HCT116 (cell line): Measurements from ENCODE around the gene CCDC63. TPM values are rescaled to one million over a fixed set of nuclear protein-coding genes. Genes with fewer than 3 reads are reported as not detected.
A peak's percentile ranks its signal among the peaks of the same experiment; 100 is the strongest.

Source experiments
- ATAC-seq: fragments of 200-7000 bp; cut with Tn5 transposase; 2 replicates; pipeline ENCODE4 v1.9.1; 2020; ENCODE audit warnings: mild to moderate bottlenecking, moderate library complexity
- BruUV-seq: library from RNA; stranded (reverse); fragments of 400-500 nt; replicated peaks from 2 replicates; lab custom pipeline; 2021; lab: Mats Ljungman, UMichigan
- CTCF ChIA-PET: fragments of 300-600 bp; sonication (Branson Sonifier 250); formaldehyde crosslinking; loops from one replicate; lab custom pipeline; 2021; ENCODE audit warnings: antibody characterized with exemption; lab: Charles Lee
- POLR2A ChIA-PET: fragments of 300-600, 350-600 bp; sonication (Branson Sonifier 250); formaldehyde crosslinking; loops from one replicate; lab custom pipeline; 2021; ENCODE audit warnings: antibody characterized with exemption; lab: Charles Lee
- RAD21 ChIA-PET, 2 experiments: fragments of 300-600 bp; sonication (Branson Sonifier 250); formaldehyde crosslinking; loops; one replicate each; lab custom pipeline; 2023; ENCODE audit warnings: low total read pairs in 2 of 2; ENCODE audit not compliant: uncharacterized antibody in 2 of 2, unreplicated experiment in 2 of 2, low non-redundant PET in 1 of 2; lab: Charles Lee
- DNase-seq: peaks from one replicate; pipeline ENCODE4 v3.0.0-alpha.2; 2010; ENCODE audit warnings: low read depth, low spot score
- H2AFZ ChIP-seq: fragments of 200-600 bp; shearing (Covaris generic), sonication (generic); 2 replicates; pipeline ENCODE4 v1.6.1; 2017; ENCODE audit warnings: low read depth, mixed run types, mixed read lengths, antibody characterized with exemption, low read length; ENCODE audit not compliant: poor library complexity, severe bottlenecking
- H3K27ac ChIP-seq: 2 replicates; pipeline ENCODE4 v1.5.1; 2012; ENCODE audit warnings: low read depth, low read length
- H3K27me3 ChIP-seq: fragments of 200-600 bp; sonication (generic); 2 replicates; pipeline ENCODE4 v1.6.1; 2016; ENCODE audit warnings: mixed run types, low read length, mixed read lengths; ENCODE audit not compliant: insufficient read depth
- H3K36me3 ChIP-seq, 2 experiments: fragments of 200-500 bp in 1 of 2; fragments of 200-600 bp in 1 of 2; sonication (Bioruptor generic) in 1 of 2; sonication (generic) in 1 of 2; 2 replicates each; pipeline versions ENCODE4 v1.5.1 to v1.6.1; 2014 to 2016; ENCODE audit warnings: low read length in 2 of 2, inconsistent platforms in 1 of 2, mixed read lengths in 1 of 2, mixed run types in 1 of 2; ENCODE audit not compliant: insufficient read depth in 2 of 2, control insufficient read depth in 1 of 2
- H3K4me1 ChIP-seq, 2 experiments: fragments of 200-600 bp in 1 of 2; sonication (generic) in 1 of 2; 2 replicates each; pipeline versions ENCODE4 v1.5.1 to v1.6.1; 2012 to 2017; ENCODE audit warnings: low read length in 2 of 2, inconsistent platforms in 1 of 2, mild to moderate bottlenecking in 1 of 2, mixed read lengths in 1 of 2, mixed run types in 1 of 2, moderate library complexity in 1 of 2; ENCODE audit not compliant: insufficient read depth in 2 of 2, control insufficient read depth in 1 of 2
- H3K4me2 ChIP-seq: fragments of 200-600 bp; sonication (generic); 2 replicates; pipeline ENCODE4 v1.6.1; 2017; ENCODE audit warnings: mixed run types, low read length, mixed read lengths
- H3K4me3 ChIP-seq, 2 experiments: fragments of 200-600 bp in 1 of 2; sonication (generic) in 1 of 2; replicated peaks in 1 of 2; 2 replicates each; pipeline ENCODE4 v1.5.1; 2011 to 2016; ENCODE audit warnings: low read length in 2 of 2, control low read depth in 1 of 2, low read depth in 1 of 2, mild to moderate bottlenecking in 1 of 2, mixed read lengths in 1 of 2, mixed run types in 1 of 2
- H3K79me2 ChIP-seq: fragments of 200-600 bp; sonication (generic); 2 replicates; pipeline ENCODE4 v1.6.1; 2017; ENCODE audit warnings: mild to moderate bottlenecking, mixed run types, low read length, moderate library complexity, mixed read lengths; ENCODE audit not compliant: insufficient read depth
- H3K9ac ChIP-seq: fragments of 200-600 bp; sonication (generic); 2 replicates; pipeline ENCODE4 v1.6.1; 2016; ENCODE audit warnings: low read length, mixed read lengths
- H3K9me2 ChIP-seq: fragments of 200-600 bp; sonication (generic), shearing (Covaris generic); 2 replicates; pipeline ENCODE4 v1.6.1; 2017; ENCODE audit warnings: mixed run types, mild to moderate bottlenecking, moderate library complexity; ENCODE audit not compliant: insufficient read depth
- H3K9me3 ChIP-seq, 2 experiments: fragments of 200-500 bp in 1 of 2; fragments of 200-600 bp in 1 of 2; sonication (Bioruptor generic) in 1 of 2; sonication (generic) in 1 of 2; 2 replicates each; pipeline ENCODE4 v1.6.1; 2014 to 2017; ENCODE audit warnings: low read length in 2 of 2, mixed read lengths in 2 of 2, inconsistent platforms in 1 of 2, low read depth in 1 of 2, mild to moderate bottlenecking in 1 of 2, mixed run types in 1 of 2, moderate library complexity in 1 of 2; ENCODE audit not compliant: control insufficient read depth in 1 of 2, insufficient read depth in 1 of 2
- H4K20me1 ChIP-seq: fragments of 200-600 bp; sonication (generic), shearing (Covaris generic); 2 replicates; pipeline ENCODE4 v1.6.1; 2017; ENCODE audit warnings: mixed run types, mild to moderate bottlenecking, moderate library complexity; ENCODE audit not compliant: insufficient read depth
- CBX3 ChIP-seq: IDR thresholded peaks from 2 replicates; pipeline ENCODE4 v1.6.1; 2012; ENCODE audit warnings: low read depth
- CTCF ChIP-seq, 3 experiments: fragments of 200-600 bp in 1 of 3; sonication (generic) in 1 of 3; IDR thresholded peaks in 2 of 3; conservative IDR thresholded peaks in 1 of 3; 2 replicates each; pipeline ENCODE4 v1.5.1; 2012 to 2017; ENCODE audit warnings: low read depth in 2 of 3, low read length in 2 of 3, antibody characterized with exemption in 1 of 3, borderline replicate concordance in 1 of 3, control low read depth in 1 of 3, mild to moderate bottlenecking in 1 of 3, mixed read lengths in 1 of 3, mixed run types in 1 of 3, moderate library complexity in 1 of 3; ENCODE audit not compliant: insufficient read depth in 1 of 3
- EGR1 ChIP-seq: IDR thresholded peaks from 2 replicates; pipeline ENCODE4 v1.6.1; 2012; ENCODE audit warnings: low read depth
- EZH2phosphoT487 ChIP-seq: fragments of 200-600 bp; IDR thresholded peaks from 2 replicates; pipeline ENCODE4 v1.6.1; 2018; ENCODE audit warnings: antibody characterized with exemption, borderline replicate concordance
- JUND ChIP-seq: IDR thresholded peaks from 2 replicates; pipeline ENCODE4 v1.6.1; 2012
- POLR2A ChIP-seq: IDR thresholded peaks from 2 replicates; pipeline ENCODE4 v1.7.0; 2011; ENCODE audit warnings: borderline replicate concordance; ENCODE audit not compliant: insufficient read depth, insufficient read length; ENCODE audit errors: extremely low read depth
- POLR2AphosphoS5 ChIP-seq: IDR thresholded peaks from 2 replicates; pipeline ENCODE4 v1.6.1; 2011; ENCODE audit warnings: mild to moderate bottlenecking, low read depth, low read length, moderate library complexity
- YY1 ChIP-seq: IDR thresholded peaks from 2 replicates; pipeline ENCODE4 v1.6.1; 2011; ENCODE audit warnings: low read length, low read depth, moderate library complexity, mild to moderate bottlenecking; ENCODE audit not compliant: insufficient replicate concordance; ENCODE audit errors: extremely low read depth
- ZBTB33 ChIP-seq: IDR thresholded peaks from 2 replicates; pipeline ENCODE4 v1.6.1; 2011; ENCODE audit warnings: mild to moderate bottlenecking, low read length, moderate library complexity; ENCODE audit not compliant: insufficient replicate concordance; ENCODE audit errors: extremely low read depth
- ZFX ChIP-seq: fragments of 450-650 bp; IDR thresholded peaks from 2 replicates; pipeline ENCODE4 v1.6.1; 2017
- ZNF274 ChIP-seq: fragments of 200-500 bp; sonication (Bioruptor generic); IDR thresholded peaks from 2 replicates; pipeline ENCODE4 v1.6.1; 2014; ENCODE audit warnings: mild to moderate bottlenecking, low read depth, low read length, inconsistent platforms
- intact Hi-C: fragments of 100-400 bp; cut with micrococcal nuclease; formaldehyde crosslinking; loops from 2 replicates; pipeline ENCODE4 v1.10.0; 2022
- total RNA-seq: library from RNA; stranded (reverse); gene quantifications from one replicate; pipeline ENCODE4 v1.2.1, GENCODE V29; 2021; ENCODE audit not compliant: unreplicated experiment

The CCDC63 gene
- total RNA-seq, 1 experiment from 2014 or later: 0.47 TPM

- ATAC-seq: no peak
Measured at GRCh38 chr12:110888256-110888991, 41.6 kb downstream of the CCDC63 start.

GRCh38 chr12:110889361-110889760, 42.6 kb downstream of the CCDC63 start:
- no TSS peak for BruUV-seq
- Histone ChIP-seq H3K27me3 (no peaks in the 10 kb centered on the region), H3K27ac (no peak overlapping the region), H3K4me3 (no peak overlapping the region), H3K36me3 (no peaks in the 10 kb centered on the region)
- ATAC-seq (no peak), DNase-seq (no peak)
- POLR2A ChIA-PET: no interaction called here
- no peak for TF ChIP-seq EZH2phosphoT487
- no peak for TF ChIP-seq POLR2A
- TF ChIP-seq EGR1: no peak
- TF ChIP-seq CBX3: no peak
- no peak for TF ChIP-seq POLR2AphosphoS5
- no peak for TF ChIP-seq ZNF274
- TF ChIP-seq ZFX: no peak
- no peak for TF ChIP-seq ZBTB33
- no peak for TF ChIP-seq CTCF (IDR thresholded peaks at IDR 0.05 in 2 of 3, conservative IDR thresholded peaks at IDR 0.05 in 1 of 3; ENCODE audit: borderline replicate concordance in 1 of 3, insufficient read depth in 1 of 3, low read depth in 2 of 3, low read length in 2 of 3)
- TF ChIP-seq, all 23 proteins: peak for 0
- intact Hi-C loops: loop anchor here (2.0 to 10.0 kb wide), 4 partner anchors 63 to 437 kb away; partner anchors contain the start of gene ARPC3
- Histone ChIP-seq H2AFZ (no peak overlapping the region), H3K9me2 (no peaks in the 10 kb centered on the region), H3K9ac (no peak overlapping the region), H3K4me1 (peaks cover 0 to 21% of the 10 kb centered on the region in 2 experiments; a peak in 2 of 4 replicates), H3K4me2 (no peak overlapping the region), H4K20me1 (no peaks in the 10 kb centered on the region), H3K79me2 (no peaks in the 10 kb centered on the region), H3K9me3 (no peaks in the 10 kb centered on the region)
- ChIA-PET RAD21 (no interaction called here), CTCF (no interaction called here)

More at GRCh38 chr12:110888256-110888991, 41.6 kb downstream of the CCDC63 start:
- Histone ChIP-seq H3K36me3 (no peaks in the 10 kb centered on the region), H3K4me1 (peaks cover 0 to 14% of the 10 kb centered on the region in 2 experiments; a peak in 2 of 4 replicates), H3K9me2 (no peaks in the 10 kb centered on the region), H3K4me3 (peak overlapping the region in 1 of 2 experiments; percentile 57; a peak in 3 of 4 replicates), H4K20me1 (no peaks in the 10 kb centered on the region), H3K27me3 (no peaks in the 10 kb centered on the region), H3K4me2 (peak overlapping the region; percentile 77), H2AFZ (peak overlapping the region; percentile 94), H3K79me2 (no peaks in the 10 kb centered on the region), H3K27ac (no peak overlapping the region), H3K9ac (no peak overlapping the region)
- POLR2A ChIA-PET: interaction anchor here (0.6 kb wide), 1 partner anchor 187 kb away, joined by 3 read pairs; no protein-coding TSS in a partner anchor
- intact Hi-C loops: loop anchor here (1.0 to 10.0 kb wide), 5 partner anchors 62 to 436 kb away; partner anchors contain the start of gene ARPC3
- RAD21 ChIA-PET: interaction anchor here (0.7 to 1.0 kb wide), 4 partner anchors 12 to 420 kb away, joined by 3 to 4 read pairs (median 3); partner anchors contain the start of genes FAM216A (in 1 of the 2) and GPN3 (in 1 of the 2)
- no TSS peak for BruUV-seq
- CTCF ChIA-PET: interaction anchor here (0.6 to 2.0 kb wide), 10 partner anchors 8 to 457 kb away, joined by 3 to 12 read pairs (median 6); partner anchors contain the start of genes ARPC3 and CCDC63
- TF ChIP-seq JUND: no peak
- no peak for TF ChIP-seq EZH2phosphoT487
- TF ChIP-seq YY1: no peak
- no peak for TF ChIP-seq POLR2AphosphoS5
- 0 out of 2 replicates have a peak, but pooled peaks have one; percentile 0 for TF ChIP-seq ZFX
- TF ChIP-seq, all 23 proteins: peak for 1
- no peak for DNase-seq
- H3K9me3 ChIP-seq: no peaks in the 10 kb centered on the region
